Fibroblast of the aortic adventitia (primary cell): ENCODE measurements around the gene TMEM250. TPM values are rescaled to one million over a fixed set of nuclear protein-coding genes. Genes with fewer than 3 reads are reported as not detected.

Source experiments
- DNase-seq: peaks from one replicate; pipeline ENCODE4 v3.0.0-alpha.2; 2010; ENCODE audit warnings: low read depth
- H3K4me3 ChIP-seq: 2 replicates; pipeline ENCODE4 v1.5.1; 2011; ENCODE audit warnings: low read depth, mild to moderate bottlenecking, control low read depth, low read length, moderate library complexity
- total RNA-seq: library from RNA; depleted of rRNA; stranded (reverse); fragments of >200 nt; gene quantifications from 2 replicates; pipeline ENCODE4 v1.2.3, GENCODE V29; 2012; ENCODE audit warnings: low replicate concordance
- TF ChIP-seq, protein P1 (sequence below): IDR thresholded peaks from 2 replicates; pipeline ENCODE4 v1.5.1; 2011; ENCODE audit warnings: mild to moderate bottlenecking, low read length, control low read depth, inconsistent platforms; ENCODE audit not compliant: insufficient read depth

Gene TMEM250
- total RNA-seq, 1 donor, result 46.1 TPM

GRCh38 chr9:136121801-136122200, 3.1 kb upstream of the TMEM250 start:
- no peak for DNase-seq
- TF ChIP-seq, protein P1, sequence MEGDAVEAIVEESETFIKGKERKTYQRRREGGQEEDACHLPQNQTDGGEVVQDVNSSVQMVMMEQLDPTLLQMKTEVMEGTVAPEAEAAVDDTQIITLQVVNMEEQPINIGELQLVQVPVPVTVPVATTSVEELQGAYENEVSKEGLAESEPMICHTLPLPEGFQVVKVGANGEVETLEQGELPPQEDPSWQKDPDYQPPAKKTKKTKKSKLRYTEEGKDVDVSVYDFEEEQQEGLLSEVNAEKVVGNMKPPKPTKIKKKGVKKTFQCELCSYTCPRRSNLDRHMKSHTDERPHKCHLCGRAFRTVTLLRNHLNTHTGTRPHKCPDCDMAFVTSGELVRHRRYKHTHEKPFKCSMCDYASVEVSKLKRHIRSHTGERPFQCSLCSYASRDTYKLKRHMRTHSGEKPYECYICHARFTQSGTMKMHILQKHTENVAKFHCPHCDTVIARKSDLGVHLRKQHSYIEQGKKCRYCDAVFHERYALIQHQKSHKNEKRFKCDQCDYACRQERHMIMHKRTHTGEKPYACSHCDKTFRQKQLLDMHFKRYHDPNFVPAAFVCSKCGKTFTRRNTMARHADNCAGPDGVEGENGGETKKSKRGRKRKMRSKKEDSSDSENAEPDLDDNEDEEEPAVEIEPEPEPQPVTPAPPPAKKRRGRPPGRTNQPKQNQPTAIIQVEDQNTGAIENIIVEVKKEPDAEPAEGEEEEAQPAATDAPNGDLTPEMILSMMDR, result no peak
- no peak overlapping the region for H3K4me3 ChIP-seq

DNA sequence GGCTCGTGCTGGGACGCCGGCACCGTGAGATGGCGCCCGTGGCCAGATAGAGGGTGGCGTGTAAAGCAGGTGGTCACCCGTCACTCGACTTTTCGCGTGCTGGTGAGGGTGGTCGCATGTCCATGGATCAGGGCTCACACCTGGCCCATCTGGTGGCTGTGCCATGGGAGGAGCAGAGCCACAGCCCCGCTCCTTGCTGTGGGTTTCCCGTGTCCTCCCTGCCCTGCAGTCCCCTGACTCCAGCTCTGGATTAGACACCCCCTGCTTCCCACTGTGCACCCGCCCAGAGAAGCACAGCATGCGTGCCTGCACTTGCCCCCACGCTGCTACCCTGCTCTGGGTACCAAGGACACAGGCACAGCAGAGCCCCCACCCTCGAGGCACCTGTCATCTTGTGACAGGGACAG, 1.8 kb upstream of the TMEM250 start:
- TF ChIP-seq, protein P1, result no peak
- H3K4me3 ChIP-seq, result no peak overlapping the region
- DNase-seq, result no peak

GRCh38 chr9:136119883-136120393, 1.3 kb upstream of the TMEM250 start:
- TF ChIP-seq, protein P1, result no peak
- DNase-seq, result no peak
- peak overlapping the region; percentile 75 for H3K4me3 ChIP-seq

- DNase-seq, result peak; percentile 44
- H3K4me3 ChIP-seq, result peak overlapping the region; percentile 75
- TF ChIP-seq, protein P1, result peak; percentile 11
Measured at GRCh38 chr9:136119061-136119882, 597 bp upstream of the TMEM250 start.

GRCh38 chr9:136117916-136118319, 757 bp downstream of the TMEM250 start:
- peak; percentile 29 for DNase-seq
- TF ChIP-seq, protein P1, result no peak
- peak overlapping the region; percentile 75 for H3K4me3 ChIP-seq

GRCh38 chr9:136117291-136117915, 1.3 kb downstream of the TMEM250 start:
- TF ChIP-seq, protein P1, result no peak
- H3K4me3 ChIP-seq, result peak overlapping the region; percentile 75
- no peak for DNase-seq
